Fibroblast of lung (primary cell): ENCODE data around the gene BBS9. TPM values are rescaled to one million over a fixed set of nuclear protein-coding genes. Genes with fewer than 3 reads are reported as not detected.

Experiments used
- DNase-seq, 2 donors: peaks; one replicate each; pipeline versions ENCODE4 v3.0.0 to v3.0.0-alpha.2; 2010; ENCODE audit warnings: low read depth in 2 of 2
- H2AFZ ChIP-seq: 2 replicates; pipeline ENCODE4 v1.5.1; 2012; ENCODE audit warnings: low read length, control low read depth, inconsistent platforms
- H3K27ac ChIP-seq: 2 replicates; pipeline ENCODE4 v1.5.1; 2011; ENCODE audit warnings: low read length, control low read depth; ENCODE audit not compliant: insufficient read depth
- H3K27me3 ChIP-seq: 2 replicates; pipeline ENCODE4 v1.5.1; 2011; ENCODE audit warnings: mild to moderate bottlenecking, low read length; ENCODE audit not compliant: control insufficient read depth, insufficient read depth
- H3K36me3 ChIP-seq: 2 replicates; pipeline ENCODE4 v1.5.1; 2011; ENCODE audit warnings: low read length; ENCODE audit not compliant: control insufficient read depth, insufficient read depth
- H3K4me1 ChIP-seq: 2 replicates; pipeline ENCODE4 v1.5.1; 2011; ENCODE audit warnings: low read length; ENCODE audit not compliant: control insufficient read depth, insufficient read depth; ENCODE audit errors: extremely low read depth
- H3K4me2 ChIP-seq: 2 replicates; pipeline ENCODE4 v1.5.1; 2011; ENCODE audit warnings: low read length, control low read depth; ENCODE audit not compliant: insufficient read depth; ENCODE audit errors: extremely low read depth
- H3K4me3 ChIP-seq, 4 experiments: fragments of 200-600 bp in 1 of 4; sonication (generic) in 1 of 4; replicated peaks in 1 of 4; 2 replicates each; pipeline ENCODE4 v1.5.1; 2011 to 2016; ENCODE audit warnings: low read length in 4 of 4, low read depth in 3 of 4, mild to moderate bottlenecking in 3 of 4, control low read depth in 2 of 4, inconsistent platforms in 1 of 4, mixed read lengths in 1 of 4; ENCODE audit not compliant: insufficient read depth in 1 of 4; ENCODE audit errors: control extremely low read depth in 1 of 4
- H3K79me2 ChIP-seq: 2 replicates; pipeline ENCODE4 v1.5.1; 2012; ENCODE audit warnings: mild to moderate bottlenecking, low read length, inconsistent platforms; ENCODE audit not compliant: control insufficient read depth, insufficient read depth
- H3K9ac ChIP-seq: 2 replicates; pipeline ENCODE4 v1.5.1; 2011; ENCODE audit warnings: mild to moderate bottlenecking, low read length, control low read depth; ENCODE audit not compliant: insufficient read depth
- H3K9me3 ChIP-seq: 2 replicates; pipeline ENCODE4 v1.5.1; 2012; ENCODE audit warnings: low read depth, low read length; ENCODE audit not compliant: control insufficient read depth, insufficient read depth
- H4K20me1 ChIP-seq: 2 replicates; pipeline ENCODE4 v1.5.1; 2011; ENCODE audit warnings: low read length; ENCODE audit not compliant: control insufficient read depth, insufficient read depth; ENCODE audit errors: extremely low read depth
- CTCF ChIP-seq, 2 donors: IDR thresholded peaks in 1 of 2; conservative IDR thresholded peaks in 1 of 2; 1 replicate in 1 of 2; 2 replicates in 1 of 2; pipeline ENCODE4 v1.5.1; 2011 to 2012; ENCODE audit warnings: low read length in 2 of 2, control low read depth in 1 of 2, inconsistent platforms in 1 of 2, low read depth in 1 of 2, mild to moderate bottlenecking in 1 of 2
- EZH2 ChIP-seq: IDR thresholded peaks from 2 replicates; pipeline ENCODE4 v1.5.1; 2012; ENCODE audit warnings: low read length, control low read depth, mild to moderate bottlenecking; ENCODE audit errors: missing control alignments
- polyA plus RNA-seq, 2 donors: library from polyadenylated mRNA; depleted of rRNA in 1 of 2; stranded (reverse) in 1 of 2; unstranded in 1 of 2; fragments of >200 nt; gene quantifications; 2 replicates each; pipeline ENCODE4 v1.2.1, GENCODE V29; 2011 to 2012; ENCODE audit warnings: missing spikeins in 1 of 2
- total RNA-seq: library from RNA; depleted of rRNA; stranded (reverse); fragments of >200 nt; gene quantifications from 2 replicates; pipeline ENCODE4 v1.2.1, GENCODE V29; 2014

The BBS9 gene
- total and polyA plus RNA-seq, 2 donors (not counting 1 experiment from before 2014, with no cell fraction given), result 19.1 to 26.9 TPM

- no peak overlapping the region for H2AFZ ChIP-seq
Measured at GRCh38 chr7:33273356-33273755, 144.0 kb downstream of the BBS9 start.

GRCh38 chr7:33276325-33276724, 147.0 kb downstream of the BBS9 start:
- Histone ChIP-seq H4K20me1 (no peaks in the 10 kb centered on the region), H3K4me3 (no peak overlapping the region), H2AFZ (no peak overlapping the region), H3K9me3 (no peaks in the 10 kb centered on the region), H3K27ac (no peak overlapping the region), H3K27me3 (no peaks in the 10 kb centered on the region), H3K79me2 (no peaks in the 10 kb centered on the region), H3K4me1 (no peaks in the 10 kb centered on the region), H3K36me3 (no peaks in the 10 kb centered on the region), H3K9ac (no peak overlapping the region), H3K4me2 (no peak overlapping the region)
- TF ChIP-seq CTCF (conservative IDR thresholded peaks at IDR 0.05 in 1 of 2, IDR thresholded peaks at IDR 0.05 in 1 of 2; ENCODE audit: low read depth in 1 of 2, low read length in 2 of 2), result no peak
- TF ChIP-seq EZH2, result no peak
- no peak for DNase-seq

More at GRCh38 chr7:33273356-33273755, 144.0 kb downstream of the BBS9 start:
- H3K9ac ChIP-seq, result no peak overlapping the region
- no peak overlapping the region for H3K4me2 ChIP-seq
- no peak overlapping the region for H3K4me3 ChIP-seq
- TF ChIP-seq CTCF (conservative IDR thresholded peaks at IDR 0.05 in 1 of 2, IDR thresholded peaks at IDR 0.05 in 1 of 2; ENCODE audit: low read depth in 1 of 2, low read length in 2 of 2), result no peak
- no peak for TF ChIP-seq EZH2
- no peaks in the 10 kb centered on the region for H4K20me1 ChIP-seq
- no peaks in the 10 kb centered on the region for H3K9me3 ChIP-seq
- no peaks in the 10 kb centered on the region for H3K79me2 ChIP-seq
- H3K27me3 ChIP-seq, result no peaks in the 10 kb centered on the region
- DNase-seq, result no peak
- no peaks in the 10 kb centered on the region for H3K4me1 ChIP-seq
- H3K27ac ChIP-seq, result no peak overlapping the region
- H3K36me3 ChIP-seq, result no peaks in the 10 kb centered on the region

- Histone ChIP-seq H3K9ac (no peak overlapping the region), H3K27me3 (no peaks in the 10 kb centered on the region), H3K36me3 (no peaks in the 10 kb centered on the region), H3K27ac (no peak overlapping the region), H2AFZ (no peak overlapping the region), H3K9me3 (no peaks in the 10 kb centered on the region), H3K4me3 (no peak overlapping the region), H3K4me1 (no peaks in the 10 kb centered on the region), H3K4me2 (no peak overlapping the region), H4K20me1 (no peaks in the 10 kb centered on the region), H3K79me2 (no peaks in the 10 kb centered on the region)
- no peak for DNase-seq
- TF ChIP-seq CTCF (conservative IDR thresholded peaks at IDR 0.05 in 1 of 2, IDR thresholded peaks at IDR 0.05 in 1 of 2; ENCODE audit: low read depth in 1 of 2, low read length in 2 of 2) (no peak), EZH2 (no peak)
Measured at GRCh38 chr7:33276729-33277128, 147.4 kb downstream of the BBS9 start.
